SK-N-SH (cell line): ENCODE results near the gene TEX22. TPM values are rescaled to one million over a fixed set of nuclear protein-coding genes. Genes with fewer than 3 reads are reported as not detected.

Experiments used
- CTCF ChIA-PET: fragments of 300-600, 350-600 bp; formaldehyde crosslinking; extraction: SDS; loops from one replicate; lab custom pipeline; 2021; lab: Yijun Ruan, JAX
- POLR2A ChIA-PET: fragments of 350-600 bp; sonication (Branson Sonifier 250); formaldehyde crosslinking; extraction: SDS; loops from one replicate; lab custom pipeline; 2020; ENCODE audit warnings: antibody characterized with exemption, inconsistent platforms; lab: Yijun Ruan, JAX
- DNase-seq: peaks from one replicate; pipeline ENCODE4 v3.0.0; 2012
- H2AFZ ChIP-seq: fragments of 200-600 bp; sonication (generic); 2 replicates; pipeline ENCODE4 v1.8.1; 2016; ENCODE audit warnings: antibody characterized with exemption, mild to moderate bottlenecking, low read depth
- H3F3A ChIP-seq: fragments of 200-600 bp; sonication (generic); replicated peaks from 2 replicates; pipeline ENCODE3; 2016; ENCODE audit warnings: antibody characterized with exemption, mild to moderate bottlenecking; ENCODE audit not compliant: insufficient read depth
- H3K27ac ChIP-seq, 2 experiments: fragments of 200-500 bp in 1 of 2; fragments of 200-600 bp in 1 of 2; sonication (Bioruptor generic) in 1 of 2; sonication (generic), shearing (Covaris generic) in 1 of 2; 2 replicates each; pipeline versions ENCODE4 v1.5.1 to v1.6.1; 2014 to 2016; ENCODE audit warnings: low read depth in 2 of 2, inconsistent platforms in 1 of 2, low read length in 1 of 2, mild to moderate bottlenecking in 1 of 2, mixed read lengths in 1 of 2
- H3K27me3 ChIP-seq: fragments of 200-600 bp; sonication (generic), shearing (Covaris generic); 2 replicates; pipeline ENCODE4 v1.6.1; 2016; ENCODE audit warnings: mixed run types; ENCODE audit not compliant: insufficient read depth
- H3K36me3 ChIP-seq, 2 experiments: fragments of 200-500 bp in 1 of 2; fragments of 200-600 bp in 1 of 2; sonication (Bioruptor generic) in 1 of 2; sonication (generic) in 1 of 2; replicated peaks in 1 of 2; 2 replicates each; pipeline versions ENCODE3 to v1.5.1; 2014 to 2016; ENCODE audit warnings: low read length in 1 of 2, mild to moderate bottlenecking in 1 of 2; ENCODE audit not compliant: insufficient read depth in 2 of 2, control insufficient read depth in 1 of 2
- H3K4me1 ChIP-seq, 2 experiments: fragments of 200-500 bp in 1 of 2; fragments of 200-600 bp in 1 of 2; sonication (Bioruptor generic) in 1 of 2; sonication (generic), shearing (Covaris generic) in 1 of 2; 2 replicates each; pipeline versions ENCODE4 v1.5.1 to v1.6.1; 2014 to 2016; ENCODE audit warnings: low read depth in 1 of 2, low read length in 1 of 2, mixed run types in 1 of 2; ENCODE audit not compliant: insufficient read depth in 2 of 2, control insufficient read depth in 1 of 2
- H3K4me2 ChIP-seq: fragments of 200-600 bp; sonication (generic), shearing (Covaris generic); 2 replicates; pipeline ENCODE4 v1.6.1; 2017; ENCODE audit warnings: mixed run types
- H3K4me3 ChIP-seq, 2 experiments: fragments of 200-500 bp in 1 of 2; fragments of 200-600 bp in 1 of 2; sonication (Bioruptor generic) in 1 of 2; sonication (generic), shearing (Covaris generic) in 1 of 2; 2 replicates each; pipeline versions ENCODE4 v1.5.1 to v1.8.1; 2014 to 2016; ENCODE audit warnings: low read depth in 2 of 2, inconsistent platforms in 1 of 2, low read length in 1 of 2, mild to moderate bottlenecking in 1 of 2, mixed read lengths in 1 of 2, moderate library complexity in 1 of 2
- H3K79me2 ChIP-seq: fragments of 200-600 bp; sonication (generic); 2 replicates; pipeline ENCODE4 v1.8.1; 2017; ENCODE audit warnings: mild to moderate bottlenecking; ENCODE audit not compliant: insufficient read depth
- H3K9ac ChIP-seq: fragments of 200-600 bp; sonication (generic); 2 replicates; pipeline ENCODE4 v1.6.1; 2017; ENCODE audit warnings: mixed run types
- H3K9me2 ChIP-seq: fragments of 200-600 bp; sonication (generic); 2 replicates; pipeline ENCODE4 v1.6.1; 2017; ENCODE audit warnings: mixed run types
- H3K9me3 ChIP-seq: fragments of 200-600 bp; sonication (generic); 2 replicates; pipeline ENCODE4 v1.6.1; 2017; ENCODE audit warnings: mixed run types, mild to moderate bottlenecking, moderate library complexity
- H4K20me1 ChIP-seq: fragments of 200-600 bp; sonication (generic); 2 replicates; pipeline ENCODE4 v1.6.1; 2017; ENCODE audit warnings: mild to moderate bottlenecking, mixed run types; ENCODE audit not compliant: insufficient read depth
- CHD2 ChIP-seq: fragments of 150-350 bp; IDR thresholded peaks from 2 replicates; pipeline ENCODE4 v1.6.1; 2018; ENCODE audit warnings: low read length; ENCODE audit not compliant: partially characterized antibody
- GABPA ChIP-seq: IDR thresholded peaks from 2 replicates; pipeline ENCODE4 v1.4.0; 2012; ENCODE audit warnings: low read depth, mild to moderate bottlenecking
- GATA2 ChIP-seq: sonication (generic); formaldehyde crosslinking; IDR thresholded peaks from 2 replicates; pipeline ENCODE4 v1.5.0; 2020; ENCODE audit warnings: mild to moderate bottlenecking, missing genetic modification reagents
- JUND ChIP-seq: IDR thresholded peaks from 2 replicates; pipeline ENCODE4 v1.4.0; 2012
- MXI1 ChIP-seq: IDR thresholded peaks from 2 replicates; pipeline ENCODE4 v1.6.1; 2012; ENCODE audit warnings: mild to moderate bottlenecking, low read depth, low read length, improper control_type of control experiment
- NFIC ChIP-seq: IDR thresholded peaks from 2 replicates; pipeline ENCODE4 v1.4.0; 2012; ENCODE audit warnings: borderline replicate concordance
- POLR2AphosphoS5 ChIP-seq: IDR thresholded peaks from 2 replicates; pipeline ENCODE4 v1.6.1; 2012; ENCODE audit warnings: low read depth, low read length
- RAD21 ChIP-seq: IDR thresholded peaks from 2 replicates; pipeline ENCODE4 v1.6.1; 2012; ENCODE audit warnings: mild to moderate bottlenecking, low read length
- RCOR1 ChIP-seq: fragments of 150-350 bp; IDR thresholded peaks from 2 replicates; pipeline ENCODE4 v1.6.1; 2017; ENCODE audit warnings: antibody characterized with exemption, low read length
- SIN3A ChIP-seq: IDR thresholded peaks from 2 replicates; pipeline ENCODE4 v1.6.1; 2012; ENCODE audit warnings: low read depth, mild to moderate bottlenecking, low read length, moderate library complexity, borderline replicate concordance
- SMC3 ChIP-seq: IDR thresholded peaks from 2 replicates; pipeline ENCODE4 v1.6.1; 2012; ENCODE audit warnings: low read depth, low read length, improper control_type of control experiment
- YY1 ChIP-seq: IDR thresholded peaks from 2 replicates; pipeline ENCODE4 v1.4.0; 2012; ENCODE audit warnings: low read depth, mild to moderate bottlenecking
- WGBS: methylation state at CpG from one replicate; pipeline ENCODE4 v1.1.6; 2017; ENCODE audit warnings: low lambda C conversion rate; 5-methylcytosine and 5-hydroxymethylcytosine counted together
- polyA plus RNA-seq, 3 experiments: library from polyadenylated mRNA; depleted of rRNA; stranded (reverse); fragments of >200 nt; gene quantifications; 2 replicates each; pipeline ENCODE4 v1.2.3, GENCODE V29; 2012
- TF ChIP-seq, protein P1 (sequence below): fragments of 150-350 bp; IDR thresholded peaks from 2 replicates; pipeline ENCODE4 v1.6.1; 2017; ENCODE audit warnings: antibody characterized with exemption, low read length, low read depth, borderline replicate concordance
- TF ChIP-seq, protein P2 (sequence below): IDR thresholded peaks from 2 replicates; pipeline ENCODE4 v1.4.0; 2012; ENCODE audit warnings: low read depth
- TF ChIP-seq, protein P3 (sequence below): IDR thresholded peaks from 2 replicates; pipeline ENCODE4 v1.6.1; 2012; ENCODE audit warnings: mild to moderate bottlenecking, low read depth, low read length, moderate library complexity

Gene TEX22
- polyA plus RNA-seq, 1 of the 3 experiments (the other 2 are of a cell fraction) = 0.26 TPM

DNA sequence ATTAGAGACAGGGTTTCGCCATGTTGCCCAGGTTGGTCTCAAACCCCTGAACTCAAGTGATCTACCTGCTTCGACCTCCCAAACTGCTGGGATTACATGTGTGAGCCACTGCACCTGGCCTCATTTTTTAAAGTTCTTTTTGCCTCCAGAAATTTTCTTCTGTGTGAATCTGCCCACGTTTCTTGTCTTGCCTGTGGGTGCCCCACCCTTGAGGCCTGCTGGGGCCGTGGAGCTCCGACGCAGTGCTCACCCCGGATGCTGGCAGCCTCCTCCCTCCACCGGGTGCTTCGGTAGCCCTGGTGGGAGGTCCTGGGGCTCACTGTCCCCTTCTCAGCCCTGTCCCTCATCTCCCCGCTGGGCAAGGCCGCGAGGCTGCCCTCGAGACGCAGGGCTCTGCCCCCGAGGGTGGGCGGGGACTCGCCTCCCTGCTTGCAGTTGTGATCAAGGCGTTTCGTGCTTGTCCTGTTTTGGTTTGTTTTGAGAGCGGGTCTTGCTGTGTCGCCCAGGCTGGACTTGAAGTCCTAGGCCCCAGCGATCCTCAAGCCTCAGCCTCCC lies 56.8 kb downstream of the TEX22 start:
- no peak for DNase-seq
- Histone ChIP-seq H3K4me1 (peaks cover 0 to 17% of the 10 kb centered on the region in 2 experiments; a peak in 1 of 4 replicates), H2AFZ (no peak overlapping the region), H3K9ac (no peak overlapping the region), H3K27me3 (no peaks in the 10 kb centered on the region), H3K9me3 (no peaks in the 10 kb centered on the region), H3K79me2 (no peaks in the 10 kb centered on the region; the same call in 1 of the 2 replicates), H3K9me2 (no peaks in the 10 kb centered on the region), H3K4me3 (no peak overlapping the region), H4K20me1 (no peaks in the 10 kb centered on the region), H3K4me2 (no peak overlapping the region), H3K36me3 (peaks cover 16 to 63% of the 10 kb centered on the region in 2 experiments), H3K27ac (no peak overlapping the region), H3F3A (no peaks in the 10 kb centered on the region)
- ChIA-PET CTCF (interaction anchor here (5.2 to 5.8 kb wide), 3 partner anchors 15 to 35 kb away, joined by 25 to 35 read pairs (median 28); partner anchors contain the start of gene TEDC1), POLR2A (interaction anchor here (0.6 kb wide), 1 partner anchor 8 kb away, joined by 3 read pairs; no protein-coding TSS in a partner anchor)
- no peak for TF ChIP-seq NFIC
- TF ChIP-seq RAD21 = no peak
- TF ChIP-seq SMC3 = no peak
- no peak for TF ChIP-seq GABPA
- TF ChIP-seq, protein P1, sequence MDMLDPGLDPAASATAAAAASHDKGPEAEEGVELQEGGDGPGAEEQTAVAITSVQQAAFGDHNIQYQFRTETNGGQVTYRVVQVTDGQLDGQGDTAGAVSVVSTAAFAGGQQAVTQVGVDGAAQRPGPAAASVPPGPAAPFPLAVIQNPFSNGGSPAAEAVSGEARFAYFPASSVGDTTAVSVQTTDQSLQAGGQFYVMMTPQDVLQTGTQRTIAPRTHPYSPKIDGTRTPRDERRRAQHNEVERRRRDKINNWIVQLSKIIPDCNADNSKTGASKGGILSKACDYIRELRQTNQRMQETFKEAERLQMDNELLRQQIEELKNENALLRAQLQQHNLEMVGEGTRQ = no peak
- no peak for TF ChIP-seq GATA2 (CRISPR knock-in tag)
- TF ChIP-seq RCOR1 = no peak
- TF ChIP-seq CHD2 = no peak
- TF ChIP-seq POLR2AphosphoS5 = no peak
- TF ChIP-seq JUND = no peak
- TF ChIP-seq, protein P2, sequence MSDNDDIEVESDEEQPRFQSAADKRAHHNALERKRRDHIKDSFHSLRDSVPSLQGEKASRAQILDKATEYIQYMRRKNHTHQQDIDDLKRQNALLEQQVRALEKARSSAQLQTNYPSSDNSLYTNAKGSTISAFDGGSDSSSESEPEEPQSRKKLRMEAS = no peak
- TF ChIP-seq MXI1 = no peak
- no peak for TF ChIP-seq SIN3A
- TF ChIP-seq, protein P3, sequence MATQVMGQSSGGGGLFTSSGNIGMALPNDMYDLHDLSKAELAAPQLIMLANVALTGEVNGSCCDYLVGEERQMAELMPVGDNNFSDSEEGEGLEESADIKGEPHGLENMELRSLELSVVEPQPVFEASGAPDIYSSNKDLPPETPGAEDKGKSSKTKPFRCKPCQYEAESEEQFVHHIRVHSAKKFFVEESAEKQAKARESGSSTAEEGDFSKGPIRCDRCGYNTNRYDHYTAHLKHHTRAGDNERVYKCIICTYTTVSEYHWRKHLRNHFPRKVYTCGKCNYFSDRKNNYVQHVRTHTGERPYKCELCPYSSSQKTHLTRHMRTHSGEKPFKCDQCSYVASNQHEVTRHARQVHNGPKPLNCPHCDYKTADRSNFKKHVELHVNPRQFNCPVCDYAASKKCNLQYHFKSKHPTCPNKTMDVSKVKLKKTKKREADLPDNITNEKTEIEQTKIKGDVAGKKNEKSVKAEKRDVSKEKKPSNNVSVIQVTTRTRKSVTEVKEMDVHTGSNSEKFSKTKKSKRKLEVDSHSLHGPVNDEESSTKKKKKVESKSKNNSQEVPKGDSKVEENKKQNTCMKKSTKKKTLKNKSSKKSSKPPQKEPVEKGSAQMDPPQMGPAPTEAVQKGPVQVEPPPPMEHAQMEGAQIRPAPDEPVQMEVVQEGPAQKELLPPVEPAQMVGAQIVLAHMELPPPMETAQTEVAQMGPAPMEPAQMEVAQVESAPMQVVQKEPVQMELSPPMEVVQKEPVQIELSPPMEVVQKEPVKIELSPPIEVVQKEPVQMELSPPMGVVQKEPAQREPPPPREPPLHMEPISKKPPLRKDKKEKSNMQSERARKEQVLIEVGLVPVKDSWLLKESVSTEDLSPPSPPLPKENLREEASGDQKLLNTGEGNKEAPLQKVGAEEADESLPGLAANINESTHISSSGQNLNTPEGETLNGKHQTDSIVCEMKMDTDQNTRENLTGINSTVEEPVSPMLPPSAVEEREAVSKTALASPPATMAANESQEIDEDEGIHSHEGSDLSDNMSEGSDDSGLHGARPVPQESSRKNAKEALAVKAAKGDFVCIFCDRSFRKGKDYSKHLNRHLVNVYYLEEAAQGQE = no peak
- TF ChIP-seq YY1 = no peak
- WGBS = 94% methylated on average over 20 of the region's 22 CpGs
